ENCODE results near the gene PLCL1. TPM values are rescaled to one million over a fixed set of nuclear protein-coding genes. Genes with fewer than 3 reads are reported as not detected.
"Not testable (repeated sequence)": the region's sequence is repeated elsewhere in the genome, so short reads cannot be mapped to it uniquely, and the experiment has no call there.

PLCL1 gene
- total and polyA plus RNA-seq, 8 donors = 0.93 to 28.7 (median 3.1) TPM

- no peaks in the 10 kb centered on the region for H3K27me3 ChIP-seq
- DNase-seq = no peak
- intact Hi-C loops (cut with DNase I; ENCODE audit: low total_unique reads) = no loop called here
- no peak overlapping the region for H3K27ac ChIP-seq
- TF ChIP-seq, protein P1, sequence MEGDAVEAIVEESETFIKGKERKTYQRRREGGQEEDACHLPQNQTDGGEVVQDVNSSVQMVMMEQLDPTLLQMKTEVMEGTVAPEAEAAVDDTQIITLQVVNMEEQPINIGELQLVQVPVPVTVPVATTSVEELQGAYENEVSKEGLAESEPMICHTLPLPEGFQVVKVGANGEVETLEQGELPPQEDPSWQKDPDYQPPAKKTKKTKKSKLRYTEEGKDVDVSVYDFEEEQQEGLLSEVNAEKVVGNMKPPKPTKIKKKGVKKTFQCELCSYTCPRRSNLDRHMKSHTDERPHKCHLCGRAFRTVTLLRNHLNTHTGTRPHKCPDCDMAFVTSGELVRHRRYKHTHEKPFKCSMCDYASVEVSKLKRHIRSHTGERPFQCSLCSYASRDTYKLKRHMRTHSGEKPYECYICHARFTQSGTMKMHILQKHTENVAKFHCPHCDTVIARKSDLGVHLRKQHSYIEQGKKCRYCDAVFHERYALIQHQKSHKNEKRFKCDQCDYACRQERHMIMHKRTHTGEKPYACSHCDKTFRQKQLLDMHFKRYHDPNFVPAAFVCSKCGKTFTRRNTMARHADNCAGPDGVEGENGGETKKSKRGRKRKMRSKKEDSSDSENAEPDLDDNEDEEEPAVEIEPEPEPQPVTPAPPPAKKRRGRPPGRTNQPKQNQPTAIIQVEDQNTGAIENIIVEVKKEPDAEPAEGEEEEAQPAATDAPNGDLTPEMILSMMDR (IDR thresholded peaks at IDR 0.05) = no peak
- TF ChIP-seq POLR2AphosphoS5 (IDR thresholded peaks at IDR 0.05) (no peak), EP300 (IDR thresholded peaks at IDR 0.05) (no peak), POLR2A (IDR thresholded peaks at IDR 0.05) (no peak)
- H3K4me1 ChIP-seq = no peaks in the 10 kb centered on the region
- WGBS, 5 donors = 77 to 85% (median 78%) methylated on average over 1 of the region's 1 CpG
- no peak overlapping the region for H3K4me3 ChIP-seq
- H3K36me3 ChIP-seq = no peaks in the 10 kb centered on the region
- no peaks in the 10 kb centered on the region for H3K9me3 ChIP-seq
Observed at GRCh38 chr2:197828464-197829135, 24.2 kb downstream of the PLCL1 start.

- DNase-seq; intact Hi-C loops (cut with DNase I; ENCODE audit: low total_unique reads); H3K9me3 ChIP-seq; H3K4me3 ChIP-seq; H3K27me3 ChIP-seq; H3K27ac ChIP-seq; H3K4me1 ChIP-seq; H3K36me3 ChIP-seq: not testable (repeated sequence)
- WGBS, 5 donors = 81 to 92% (median 89%) methylated on average over 2 of the region's 2 CpGs
Observed at GRCh38 chr2:197834771-197835170, 30.4 kb downstream of the PLCL1 start.

DNA sequence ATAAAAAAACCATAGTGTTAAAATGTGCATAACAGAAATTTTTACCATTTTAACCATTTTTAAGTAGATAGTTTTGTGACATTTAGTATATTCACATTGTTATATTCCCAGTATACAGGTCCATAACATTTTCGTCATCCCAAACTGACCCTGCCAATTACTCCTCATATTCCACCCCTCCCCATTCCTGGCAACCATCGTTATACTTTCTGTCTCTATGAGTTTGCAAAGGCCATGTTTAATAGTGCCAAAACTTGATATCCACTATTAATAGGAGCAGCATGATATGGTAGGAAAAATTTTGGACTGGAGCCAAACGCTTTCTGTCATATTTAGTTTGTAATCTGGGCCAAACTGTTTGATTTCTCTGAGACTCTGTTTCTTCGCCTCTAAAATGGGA lies 30.9 kb downstream of the PLCL1 start:
- intact Hi-C loops (cut with DNase I; ENCODE audit: low total_unique reads) = no loop called here
- DNase-seq = peak in 1 of 2 donors; percentile 11
- TF ChIP-seq EP300 (IDR thresholded peaks at IDR 0.05) (no peak), POLR2A (IDR thresholded peaks at IDR 0.05) (no peak), POLR2AphosphoS5 (IDR thresholded peaks at IDR 0.05) (no peak)
- TF ChIP-seq, protein P1 (IDR thresholded peaks at IDR 0.05) = no peak
- Histone ChIP-seq H3K9me3 (no peaks in the 10 kb centered on the region), H3K36me3 (no peaks in the 10 kb centered on the region), H3K27ac (no peak overlapping the region), H3K27me3 (no peaks in the 10 kb centered on the region), H3K4me3 (no peak overlapping the region), H3K4me1 (peaks cover 0 to 3% (median 2%) of the 10 kb centered on the region in 4 donors)
- WGBS, 5 donors = 57 to 74% (median 69%) methylated on average over 4 of the region's 4 CpGs

GRCh38 chr2:197838036-197838435 lies 33.6 kb downstream of the PLCL1 start:
- H3K27ac ChIP-seq = peak overlapping the region in 3 of 5 donors; percentile 21 to 56 (median 32)
- 38 to 52% (median 39%) methylated on average over 5 of the region's 5 CpGs for WGBS, 5 donors
- peak overlapping the region in 3 of 4 donors; percentile 3 to 6 (median 4) for H3K4me3 ChIP-seq
- H3K36me3 ChIP-seq = no peaks in the 10 kb centered on the region
- H3K9me3 ChIP-seq = no peaks in the 10 kb centered on the region
- TF ChIP-seq POLR2AphosphoS5 (IDR thresholded peaks at IDR 0.05) (no peak), POLR2A (IDR thresholded peaks at IDR 0.05) (no peak), EP300 (IDR thresholded peaks at IDR 0.05) (no peak)
- TF ChIP-seq, protein P1 (IDR thresholded peaks at IDR 0.05) = no peak
- intact Hi-C loops (cut with DNase I; ENCODE audit: low total_unique reads) = no loop called here
- no peaks in the 10 kb centered on the region for H3K27me3 ChIP-seq
- peak in 1 of 2 donors; percentile 70 for DNase-seq
- H3K4me1 ChIP-seq = peaks cover 0 to 3% (median 2%) of the 10 kb centered on the region in 4 donors

DNA sequence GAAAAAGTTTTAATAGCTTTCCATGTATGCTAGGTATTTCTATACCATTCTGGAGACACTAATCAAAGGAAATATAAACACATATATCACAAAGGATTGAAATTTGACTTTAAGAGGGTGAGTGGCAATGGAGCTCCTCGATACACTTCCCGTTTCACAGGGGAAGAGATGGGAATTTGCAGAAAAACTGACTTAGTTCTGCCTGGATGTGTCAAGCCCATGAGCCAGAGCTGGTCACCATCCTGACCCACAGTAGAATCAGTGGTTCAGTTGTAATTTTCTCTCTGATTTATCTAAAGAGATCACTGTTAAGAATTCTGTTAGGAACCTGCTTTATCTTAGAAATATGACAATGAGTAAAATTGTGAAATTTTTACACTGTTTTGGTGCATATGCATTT lies 34.2 kb downstream of the PLCL1 start:
- peaks cover 0 to 3% (median 2%) of the 10 kb centered on the region in 4 donors for H3K4me1 ChIP-seq
- no peaks in the 10 kb centered on the region for H3K27me3 ChIP-seq
- intact Hi-C loops (cut with DNase I; ENCODE audit: low total_unique reads) = no loop called here
- TF ChIP-seq POLR2AphosphoS5 (IDR thresholded peaks at IDR 0.05) (no peak), EP300 (IDR thresholded peaks at IDR 0.05) (no peak), POLR2A (IDR thresholded peaks at IDR 0.05) (no peak)
- TF ChIP-seq, protein P1 (IDR thresholded peaks at IDR 0.05) = no peak
- no peak for DNase-seq
- H3K36me3 ChIP-seq = no peaks in the 10 kb centered on the region
- peak overlapping the region in 3 of 4 donors; percentile 3 to 6 (median 4) for H3K4me3 ChIP-seq
- WGBS, 5 donors = 67 to 84% (median 71%) methylated on average over 2 of the region's 2 CpGs
- peak overlapping the region in 3 of 5 donors; percentile 21 to 56 (median 32) for H3K27ac ChIP-seq
- H3K9me3 ChIP-seq = no peaks in the 10 kb centered on the region
